Amygdala (tissue), 56 donors: ENCODE measurements around the gene CSMD2.

Experiments used
- DNase-seq, 56 donors: peaks; one replicate each; lab custom pipeline; 2025; lab: John Stamatoyannopoulos, UW

CSMD2 gene

GRCh38 chr1:34060901-34061415 lies 104.1 kb downstream of the CSMD2 start:
- DNase-seq: peak in 19 of 56 donors; percentile 8 to 71 (median 46)

GRCh38 chr1:34060187-34060730 lies 104.8 kb downstream of the CSMD2 start:
- peak in 8 of 56 donors; percentile 8 to 36 (median 16) for DNase-seq

- DNase-seq: peak in 5 of 56 donors; percentile 9 to 42 (median 14)
Measured at GRCh38 chr1:34057347-34058130, 107.5 kb downstream of the CSMD2 start.

GRCh38 chr1:34055818-34056217 lies 109.2 kb downstream of the CSMD2 start:
- no peak for DNase-seq

- no peak for DNase-seq
Measured at GRCh38 chr1:34054920-34055319, 110.1 kb downstream of the CSMD2 start.

GRCh38 chr1:34053660-34054059 lies 111.4 kb downstream of the CSMD2 start:
- no peak for DNase-seq

- DNase-seq: peak in 9 of 56 donors; percentile 3 to 55 (median 14)
Measured at GRCh38 chr1:34052565-34052964, 112.5 kb downstream of the CSMD2 start.

- DNase-seq: peak in 21 of 56 donors; percentile 5 to 82 (median 39)
Measured at GRCh38 chr1:34050709-34051485, 114.1 kb downstream of the CSMD2 start.

GRCh38 chr1:34049994-34050393 lies 115.0 kb downstream of the CSMD2 start:
- DNase-seq: no peak

GRCh38 chr1:34049477-34049876 lies 115.6 kb downstream of the CSMD2 start:
- DNase-seq: no peak

GRCh38 chr1:34037856-34038255 lies 127.2 kb downstream of the CSMD2 start:
- no peak for DNase-seq

GRCh38 chr1:34037109-34037508 lies 127.9 kb downstream of the CSMD2 start:
- DNase-seq: no peak

GRCh38 chr1:34034036-34034435 lies 131.0 kb downstream of the CSMD2 start:
- DNase-seq: no peak

GRCh38 chr1:34029954-34030353 lies 135.1 kb downstream of the CSMD2 start:
- DNase-seq: no peak

- DNase-seq: no peak
Measured at GRCh38 chr1:34029515-34029914, 135.5 kb downstream of the CSMD2 start.

- DNase-seq: no peak
Measured at GRCh38 chr1:34028381-34029055, 136.5 kb downstream of the CSMD2 start.

GRCh38 chr1:34025675-34026074 lies 139.4 kb downstream of the CSMD2 start:
- DNase-seq: no peak

- no peak for DNase-seq
Measured at GRCh38 chr1:34024485-34024884, 140.5 kb downstream of the CSMD2 start.

- DNase-seq: no peak
Measured at GRCh38 chr1:34019741-34020552, 145.1 kb downstream of the CSMD2 start.

GRCh38 chr1:34018285-34018684 lies 146.7 kb downstream of the CSMD2 start:
- no peak for DNase-seq
